GM15510 (cell line): ENCODE data around the gene TMEM229B.

Experiments used
- POLR2A ChIP-seq: IDR thresholded peaks from 3 replicates; pipeline ENCODE4 v1.6.1; 2011; ENCODE audit warnings: borderline replicate concordance; ENCODE audit not compliant: insufficient read length; ENCODE audit errors: extremely low read depth

TMEM229B gene

DNA sequence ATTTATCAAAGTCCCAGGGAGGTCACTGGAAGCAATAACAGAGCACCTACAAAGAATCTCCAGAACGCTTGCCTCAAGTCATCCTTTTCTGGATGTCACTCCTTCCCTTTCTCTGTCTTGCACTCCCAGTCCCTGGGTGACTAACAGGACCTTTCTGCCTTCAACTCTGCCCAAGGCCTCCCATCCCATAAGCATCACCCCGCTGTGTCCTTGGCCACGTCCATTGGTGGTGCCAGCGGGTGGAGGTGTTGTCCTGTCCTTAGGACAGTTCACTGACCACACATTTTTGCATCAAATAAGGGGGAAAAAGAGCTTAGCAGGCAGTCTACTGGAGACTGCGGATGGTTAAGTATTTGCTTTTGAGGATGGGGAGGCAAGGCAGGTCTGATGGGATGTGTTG, 52.9 kb downstream of the TMEM229B start:
- no peak for TF ChIP-seq POLR2A

DNA sequence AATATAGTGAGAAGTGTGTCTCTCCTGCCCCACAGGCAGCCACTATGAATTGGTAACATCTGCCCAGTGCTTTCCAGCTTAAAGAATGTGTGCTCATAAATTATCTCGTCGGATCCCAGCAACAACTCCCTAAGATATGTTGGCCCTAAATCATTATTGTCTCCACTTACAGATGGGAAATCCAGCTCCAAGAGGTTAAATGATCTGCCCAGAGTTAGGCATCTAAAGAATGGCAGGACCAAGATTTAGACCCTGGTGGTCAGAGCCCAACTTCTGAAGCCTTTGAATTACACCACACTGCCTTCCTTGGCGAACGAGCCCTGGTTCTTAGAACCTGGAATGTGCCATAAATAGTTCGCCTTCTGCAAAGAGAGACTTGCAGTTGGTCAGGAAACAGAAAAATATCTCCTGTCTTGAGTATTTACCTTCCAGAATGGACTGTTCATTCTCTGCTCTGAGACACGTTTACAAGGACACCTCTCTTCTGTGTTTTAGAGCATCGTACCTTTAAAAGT, 56.4 kb downstream of the TMEM229B start:
- TF ChIP-seq POLR2A: no peak

DNA sequence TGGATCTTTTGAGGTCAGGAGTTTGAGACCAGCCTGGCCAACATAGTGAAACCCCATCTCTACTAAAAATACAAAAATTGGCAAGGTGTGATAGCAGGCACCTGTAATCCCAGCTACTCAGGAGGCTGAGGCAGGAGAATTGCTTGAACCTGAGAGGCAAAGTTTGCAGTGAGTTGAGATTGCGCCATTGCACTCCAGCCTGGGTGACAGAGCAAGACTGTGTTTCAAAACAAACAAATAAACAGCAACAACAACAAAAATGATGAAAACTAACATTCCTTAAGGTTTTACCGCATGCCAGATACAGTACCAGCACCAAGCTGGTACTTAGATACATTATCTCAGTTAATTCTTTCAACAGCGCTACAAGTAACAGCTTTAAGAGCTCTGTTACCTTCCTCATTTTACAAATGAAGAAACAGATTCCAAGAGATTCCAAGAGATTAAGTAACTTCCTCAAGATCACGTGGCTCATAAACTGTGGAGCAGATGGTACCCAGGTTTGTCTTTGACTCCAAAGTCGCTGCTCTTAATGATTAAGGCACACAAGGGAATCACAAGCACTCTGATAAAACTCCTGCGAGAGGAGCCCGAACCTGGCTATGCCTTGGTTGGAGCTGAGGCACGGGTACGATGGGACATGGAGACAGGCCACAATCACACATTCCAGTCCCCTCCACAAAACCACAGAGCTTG, 58.9 kb downstream of the TMEM229B start:
- TF ChIP-seq POLR2A: no peak

DNA sequence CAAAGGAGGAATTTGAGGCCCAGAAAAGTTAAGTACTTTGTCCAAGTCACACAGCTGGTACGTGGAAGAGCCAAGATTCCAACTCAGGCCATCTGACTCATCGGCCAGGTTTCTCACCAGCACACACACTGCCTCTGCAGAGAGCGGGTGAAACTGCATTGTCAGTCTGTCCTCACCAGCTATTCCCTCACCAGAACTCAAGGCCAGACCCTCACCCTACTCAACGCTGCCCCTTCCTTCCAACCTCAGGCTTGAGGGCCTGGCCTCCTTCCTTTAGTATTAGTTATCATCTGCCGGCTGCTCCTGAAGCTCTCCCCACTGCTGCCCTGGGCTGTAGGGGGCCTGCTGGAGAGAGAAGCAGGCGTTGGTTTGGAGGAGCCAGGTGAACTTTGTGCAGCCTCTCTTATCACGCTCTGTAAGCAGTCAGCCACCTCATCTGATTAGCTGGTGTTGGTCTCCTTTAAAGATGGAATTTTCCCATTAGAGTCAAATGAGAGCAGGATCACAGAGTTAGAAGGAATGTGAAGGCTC, 60.0 kb downstream of the TMEM229B start:
- TF ChIP-seq POLR2A: no peak

DNA sequence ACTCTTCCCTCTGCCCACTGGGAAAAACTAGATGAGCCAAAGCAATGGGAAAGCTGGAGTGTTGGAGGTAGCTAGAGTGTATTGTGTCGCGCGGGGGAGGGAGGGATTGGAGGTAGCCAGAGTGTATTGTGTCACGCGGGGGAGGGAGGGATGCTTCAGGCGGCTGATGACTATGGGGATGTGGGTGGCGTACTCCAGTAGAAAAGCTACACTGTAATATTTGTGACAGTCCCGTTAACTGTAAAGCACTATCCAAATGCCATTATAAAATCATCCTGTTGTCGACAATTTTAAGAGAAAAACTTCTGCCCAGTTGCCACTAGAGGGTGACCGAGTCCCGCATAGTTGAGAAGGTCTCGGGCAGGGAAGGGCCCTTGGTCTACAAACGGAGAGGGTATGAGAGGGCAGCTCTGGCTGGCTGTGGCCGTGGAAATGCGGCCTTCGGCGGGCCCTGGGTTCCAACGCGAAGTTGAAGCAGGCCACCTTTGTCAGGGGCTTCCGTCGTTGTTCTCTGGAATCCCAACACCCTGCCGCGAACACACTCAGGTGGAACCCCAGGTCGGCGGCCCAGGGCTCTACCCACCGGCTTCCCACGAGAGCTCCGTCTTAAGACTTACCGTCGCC, 61.4 kb downstream of the TMEM229B start:
- no peak for TF ChIP-seq POLR2A

DNA sequence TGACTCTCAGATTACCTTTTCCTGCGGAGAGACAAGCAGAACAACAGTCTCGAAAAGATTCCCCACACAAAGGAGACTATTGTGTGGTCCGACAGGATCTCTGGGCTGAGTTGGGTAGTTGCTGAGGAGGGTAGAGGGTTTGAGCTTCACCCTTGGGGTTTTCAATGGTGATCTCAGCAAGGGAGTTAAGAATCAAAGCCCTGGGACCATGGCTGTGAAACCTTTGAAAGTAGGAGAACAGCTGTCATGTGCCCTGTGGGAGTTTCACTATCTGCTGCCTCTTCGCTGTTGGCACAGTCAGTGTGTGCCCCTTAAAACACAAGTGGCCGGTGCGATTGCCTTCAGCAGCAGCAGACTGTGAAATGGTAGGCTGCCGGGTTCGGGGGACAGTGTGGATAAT, 62.4 kb downstream of the TMEM229B start:
- no peak for TF ChIP-seq POLR2A

DNA sequence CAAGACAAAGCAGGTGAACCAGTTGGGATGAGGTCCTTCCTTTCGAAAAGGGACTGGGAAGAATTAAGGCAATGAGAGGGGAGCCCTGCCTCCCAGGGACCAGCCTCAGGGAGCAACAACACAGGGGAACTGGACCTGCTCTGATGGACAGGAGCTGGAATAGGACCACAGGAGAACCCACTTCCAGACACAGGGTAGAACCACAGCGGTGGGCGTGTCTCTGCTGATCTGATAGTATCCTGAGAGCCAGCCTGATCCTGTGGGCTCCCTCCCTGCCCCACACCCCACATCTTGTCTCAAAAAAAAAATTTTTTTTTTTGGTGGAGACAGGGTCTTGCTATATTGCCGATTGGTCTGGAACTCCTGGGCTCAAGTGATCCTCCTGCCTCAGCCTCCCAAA, 62.9 kb downstream of the TMEM229B start:
- no peak for TF ChIP-seq POLR2A

DNA sequence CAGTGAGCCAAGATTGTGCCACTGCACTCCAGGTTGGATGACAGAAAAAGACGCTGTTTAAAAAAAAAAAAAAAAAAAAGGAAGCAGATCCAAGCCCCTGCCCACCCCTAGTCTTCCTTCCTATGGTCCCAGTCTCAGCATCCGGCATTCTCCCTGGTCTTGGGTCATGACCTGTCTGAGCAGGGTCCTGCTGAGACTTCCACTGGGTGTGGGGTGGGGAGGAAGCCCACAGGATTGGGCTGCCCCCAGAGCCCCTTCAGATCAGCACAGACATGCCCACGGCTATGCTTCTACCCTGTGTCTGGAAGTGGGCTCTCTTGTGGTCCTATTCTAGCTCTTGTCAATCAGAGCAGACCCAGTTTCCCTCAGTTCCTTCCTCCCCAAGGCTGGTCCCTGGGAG, 64.0 kb downstream of the TMEM229B start:
- TF ChIP-seq POLR2A: no peak

DNA sequence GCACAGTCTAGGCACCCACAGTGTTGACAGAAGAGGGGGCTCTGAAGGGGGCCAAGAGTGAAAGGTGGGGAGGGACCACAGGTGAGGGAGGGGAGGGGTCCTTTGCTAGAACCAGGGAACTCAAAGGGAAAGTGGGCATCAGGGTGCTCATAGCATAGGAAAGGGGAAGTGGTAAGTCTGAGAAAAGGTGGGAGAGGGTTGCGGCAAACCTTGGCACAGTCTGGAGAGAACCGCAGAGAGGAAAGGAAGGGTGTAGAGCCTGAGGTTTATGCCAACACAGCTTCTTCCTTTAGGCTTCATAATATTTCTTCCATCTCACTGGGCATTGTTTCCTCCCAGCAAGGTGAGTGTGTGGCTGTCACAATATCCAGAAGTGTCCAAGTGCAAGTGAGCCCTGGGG, 65.1 kb downstream of the TMEM229B start:
- TF ChIP-seq POLR2A: no peak

DNA sequence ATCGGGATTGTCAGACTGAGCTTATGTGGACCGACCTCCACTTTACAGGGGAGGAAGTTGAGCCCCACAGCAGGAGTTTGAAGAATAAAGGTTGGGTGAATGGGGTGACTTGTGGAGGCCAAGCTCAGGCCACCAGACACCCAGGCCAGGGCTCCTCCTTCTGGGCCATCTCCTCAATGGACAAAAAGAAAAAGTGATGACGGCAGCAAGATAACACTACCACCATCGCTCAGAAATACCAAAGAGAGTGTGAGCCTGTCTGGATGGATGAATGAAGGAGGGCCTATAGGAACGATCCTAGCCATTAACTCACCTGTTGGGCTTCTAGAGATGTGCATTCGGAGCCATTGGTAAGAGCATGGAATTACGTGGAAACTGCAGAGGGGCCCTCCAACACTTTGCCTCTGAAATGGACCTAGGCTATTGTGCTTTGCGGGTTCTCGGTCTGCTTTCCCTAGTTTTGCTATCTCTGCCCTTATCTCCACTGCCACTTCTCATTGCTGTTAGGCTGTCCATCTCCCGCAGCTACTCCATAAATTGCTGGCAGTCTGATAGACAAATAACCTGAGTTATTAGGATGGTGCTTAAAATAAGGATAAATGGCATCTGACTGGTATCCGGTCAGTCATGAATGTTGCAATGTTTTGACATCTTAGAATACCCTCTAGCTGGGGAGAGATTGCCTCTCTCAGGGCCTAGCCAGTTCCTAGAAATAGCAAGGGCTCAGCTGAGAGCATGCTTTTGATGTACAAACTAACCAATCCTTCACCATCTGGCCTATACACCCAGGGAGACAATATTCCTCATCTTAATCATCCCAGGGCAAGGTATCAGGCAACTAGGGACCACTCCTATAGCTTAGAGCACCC, 66.9 kb downstream of the TMEM229B start:
- TF ChIP-seq POLR2A: no peak
